SK-N-MC (cell line): ENCODE results near the gene ASB5.

Source experiments
- EZH2 ChIP-seq: fragments of 200-600 bp; sonication (generic); IDR thresholded peaks from one replicate; pipeline ENCODE4 v1.6.1; 2017; ENCODE audit warnings: antibody characterized with exemption
- FOXP2 ChIP-seq: optimal IDR thresholded peaks from 2 replicates; pipeline ENCODE3; 2011; ENCODE audit warnings: mild to moderate bottlenecking, moderate library complexity; ENCODE audit not compliant: insufficient read depth; ENCODE audit errors: extremely low read length, control extremely low read depth
- POLR2AphosphoS5 ChIP-seq: IDR thresholded peaks from 2 replicates; pipeline ENCODE4 v1.6.1; 2012; ENCODE audit warnings: mild to moderate bottlenecking, low read depth, low read length, borderline replicate concordance

DNA sequence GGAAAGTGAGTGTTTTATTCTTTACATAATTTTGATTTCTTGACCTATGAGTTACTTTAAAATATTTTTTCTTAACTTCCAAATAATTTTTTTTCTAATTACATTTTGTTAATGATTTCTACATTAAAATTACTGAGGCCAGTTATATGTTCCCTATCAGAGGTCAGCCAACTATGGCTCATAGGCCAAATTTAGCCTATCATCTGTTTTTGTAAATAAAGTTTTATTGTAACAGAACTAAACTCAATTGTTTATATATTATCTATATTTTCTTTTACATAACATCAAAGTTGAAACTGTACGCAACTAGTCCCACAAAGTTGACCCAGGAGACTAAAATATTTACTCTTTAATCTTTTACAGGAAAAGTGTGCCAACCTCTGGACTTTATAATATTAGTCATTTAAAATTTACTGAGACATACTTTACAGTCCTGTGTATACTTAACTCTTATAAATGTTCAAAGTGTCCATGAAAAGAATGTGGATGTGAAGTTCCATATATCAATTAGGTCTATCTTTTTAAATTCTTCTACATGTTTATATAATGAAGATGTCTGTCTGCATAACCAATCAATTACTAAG lies 26.2 kb downstream of the ASB5 start:
- TF ChIP-seq POLR2AphosphoS5 (no peak), EZH2 (no peak), FOXP2 (no peak)
